ENCODE data around the gene COASY. TPM values are rescaled to one million over a fixed set of nuclear protein-coding genes. Genes with fewer than 3 reads are reported as not detected.

The COASY gene
- total RNA-seq, 1 experiment from 2014 or later = 131 TPM

DNA sequence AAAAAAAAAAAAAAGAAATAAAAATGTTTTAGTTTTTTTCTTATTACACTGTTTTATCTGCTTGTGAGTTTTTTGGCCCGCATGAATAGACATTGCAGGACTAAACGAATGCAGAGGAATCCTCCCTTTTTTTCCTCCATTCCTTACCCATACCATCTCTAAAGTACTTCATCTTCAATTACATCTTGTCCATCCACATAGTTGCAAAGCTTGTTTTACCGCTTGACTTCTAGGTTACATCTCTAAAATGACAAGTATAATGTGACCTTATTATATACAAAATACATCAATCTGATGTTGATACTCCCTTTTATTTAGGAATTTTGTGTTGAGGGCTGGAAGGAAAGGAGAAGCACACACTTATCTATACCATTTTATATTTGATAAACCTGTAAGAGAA is 34.4 kb downstream of the COASY start:
- no peaks in the 10 kb centered on the region for H3K4me1 Mint-ChIP-seq
- ChIA-PET POLR2A (interaction anchor here (0.6 to 1.2 kb wide), 2 partner anchors 13 to 252 kb away, joined by 3 read pairs; partner anchors contain the start of gene RETREG3), CTCF (interaction anchor here (1.0 kb wide), 1 partner anchor 13 kb away, joined by 3 read pairs; the partner anchor contains the start of genes RETREG3 and TUBG1)
- H3K27me3 Mint-ChIP-seq (ENCODE audit: low read depth) = no peaks in the 10 kb centered on the region
- no peaks in the 10 kb centered on the region for H3K9me3 Mint-ChIP-seq
- no peak for DNase-seq (ENCODE audit: low spot score)
- H3K4me3 Mint-ChIP-seq = no peak overlapping the region
- H3K36me3 Mint-ChIP-seq = peaks cover 6% of the 10 kb centered on the region; the same call in 1 of the 2 replicates
- H3K27ac Mint-ChIP-seq = no peak overlapping the region
- no peak for ATAC-seq
- TF ChIP-seq, protein P1, sequence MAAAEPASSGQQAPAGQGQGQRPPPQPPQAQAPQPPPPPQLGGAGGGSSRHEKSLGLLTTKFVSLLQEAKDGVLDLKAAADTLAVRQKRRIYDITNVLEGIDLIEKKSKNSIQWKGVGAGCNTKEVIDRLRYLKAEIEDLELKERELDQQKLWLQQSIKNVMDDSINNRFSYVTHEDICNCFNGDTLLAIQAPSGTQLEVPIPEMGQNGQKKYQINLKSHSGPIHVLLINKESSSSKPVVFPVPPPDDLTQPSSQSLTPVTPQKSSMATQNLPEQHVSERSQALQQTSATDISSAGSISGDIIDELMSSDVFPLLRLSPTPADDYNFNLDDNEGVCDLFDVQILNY (CRISPR knock-in tag; IDR thresholded peaks at IDR 0.05) = no peak
- TF ChIP-seq, protein P2, sequence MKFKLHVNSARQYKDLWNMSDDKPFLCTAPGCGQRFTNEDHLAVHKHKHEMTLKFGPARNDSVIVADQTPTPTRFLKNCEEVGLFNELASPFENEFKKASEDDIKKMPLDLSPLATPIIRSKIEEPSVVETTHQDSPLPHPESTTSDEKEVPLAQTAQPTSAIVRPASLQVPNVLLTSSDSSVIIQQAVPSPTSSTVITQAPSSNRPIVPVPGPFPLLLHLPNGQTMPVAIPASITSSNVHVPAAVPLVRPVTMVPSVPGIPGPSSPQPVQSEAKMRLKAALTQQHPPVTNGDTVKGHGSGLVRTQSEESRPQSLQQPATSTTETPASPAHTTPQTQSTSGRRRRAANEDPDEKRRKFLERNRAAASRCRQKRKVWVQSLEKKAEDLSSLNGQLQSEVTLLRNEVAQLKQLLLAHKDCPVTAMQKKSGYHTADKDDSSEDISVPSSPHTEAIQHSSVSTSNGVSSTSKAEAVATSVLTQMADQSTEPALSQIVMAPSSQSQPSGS (CRISPR knock-in tag; IDR thresholded peaks at IDR 0.05; ENCODE audit: borderline replicate concordance, low read depth) = no peak
- TF ChIP-seq, protein P3, sequence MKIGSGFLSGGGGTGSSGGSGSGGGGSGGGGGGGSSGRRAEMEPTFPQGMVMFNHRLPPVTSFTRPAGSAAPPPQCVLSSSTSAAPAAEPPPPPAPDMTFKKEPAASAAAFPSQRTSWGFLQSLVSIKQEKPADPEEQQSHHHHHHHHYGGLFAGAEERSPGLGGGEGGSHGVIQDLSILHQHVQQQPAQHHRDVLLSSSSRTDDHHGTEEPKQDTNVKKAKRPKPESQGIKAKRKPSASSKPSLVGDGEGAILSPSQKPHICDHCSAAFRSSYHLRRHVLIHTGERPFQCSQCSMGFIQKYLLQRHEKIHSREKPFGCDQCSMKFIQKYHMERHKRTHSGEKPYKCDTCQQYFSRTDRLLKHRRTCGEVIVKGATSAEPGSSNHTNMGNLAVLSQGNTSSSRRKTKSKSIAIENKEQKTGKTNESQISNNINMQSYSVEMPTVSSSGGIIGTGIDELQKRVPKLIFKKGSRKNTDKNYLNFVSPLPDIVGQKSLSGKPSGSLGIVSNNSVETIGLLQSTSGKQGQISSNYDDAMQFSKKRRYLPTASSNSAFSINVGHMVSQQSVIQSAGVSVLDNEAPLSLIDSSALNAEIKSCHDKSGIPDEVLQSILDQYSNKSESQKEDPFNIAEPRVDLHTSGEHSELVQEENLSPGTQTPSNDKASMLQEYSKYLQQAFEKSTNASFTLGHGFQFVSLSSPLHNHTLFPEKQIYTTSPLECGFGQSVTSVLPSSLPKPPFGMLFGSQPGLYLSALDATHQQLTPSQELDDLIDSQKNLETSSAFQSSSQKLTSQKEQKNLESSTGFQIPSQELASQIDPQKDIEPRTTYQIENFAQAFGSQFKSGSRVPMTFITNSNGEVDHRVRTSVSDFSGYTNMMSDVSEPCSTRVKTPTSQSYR (CRISPR knock-in tag; IDR thresholded peaks at IDR 0.05) = no peak
- TF ChIP-seq FOXJ3 (CRISPR knock-in tag; IDR thresholded peaks at IDR 0.05; ENCODE audit: borderline replicate concordance) (no peak), CREB1 (CRISPR knock-in tag; IDR thresholded peaks at IDR 0.05) (no peak), PRRX2 (CRISPR knock-in tag; IDR thresholded peaks at IDR 0.05) (no peak), SP1 (CRISPR knock-in tag; conservative IDR thresholded peaks at IDR 0.05) (no peak), MYBL2 (CRISPR knock-in tag; IDR thresholded peaks at IDR 0.05) (no peak), NFE2L1 (CRISPR knock-in tag; IDR thresholded peaks at IDR 0.05) (no peak), TEAD1 (CRISPR knock-in tag; IDR thresholded peaks at IDR 0.05) (no peak)
- TF ChIP-seq, protein P4, sequence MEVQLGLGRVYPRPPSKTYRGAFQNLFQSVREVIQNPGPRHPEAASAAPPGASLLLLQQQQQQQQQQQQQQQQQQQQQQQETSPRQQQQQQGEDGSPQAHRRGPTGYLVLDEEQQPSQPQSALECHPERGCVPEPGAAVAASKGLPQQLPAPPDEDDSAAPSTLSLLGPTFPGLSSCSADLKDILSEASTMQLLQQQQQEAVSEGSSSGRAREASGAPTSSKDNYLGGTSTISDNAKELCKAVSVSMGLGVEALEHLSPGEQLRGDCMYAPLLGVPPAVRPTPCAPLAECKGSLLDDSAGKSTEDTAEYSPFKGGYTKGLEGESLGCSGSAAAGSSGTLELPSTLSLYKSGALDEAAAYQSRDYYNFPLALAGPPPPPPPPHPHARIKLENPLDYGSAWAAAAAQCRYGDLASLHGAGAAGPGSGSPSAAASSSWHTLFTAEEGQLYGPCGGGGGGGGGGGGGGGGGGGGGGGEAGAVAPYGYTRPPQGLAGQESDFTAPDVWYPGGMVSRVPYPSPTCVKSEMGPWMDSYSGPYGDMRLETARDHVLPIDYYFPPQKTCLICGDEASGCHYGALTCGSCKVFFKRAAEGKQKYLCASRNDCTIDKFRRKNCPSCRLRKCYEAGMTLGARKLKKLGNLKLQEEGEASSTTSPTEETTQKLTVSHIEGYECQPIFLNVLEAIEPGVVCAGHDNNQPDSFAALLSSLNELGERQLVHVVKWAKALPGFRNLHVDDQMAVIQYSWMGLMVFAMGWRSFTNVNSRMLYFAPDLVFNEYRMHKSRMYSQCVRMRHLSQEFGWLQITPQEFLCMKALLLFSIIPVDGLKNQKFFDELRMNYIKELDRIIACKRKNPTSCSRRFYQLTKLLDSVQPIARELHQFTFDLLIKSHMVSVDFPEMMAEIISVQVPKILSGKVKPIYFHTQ (CRISPR knock-in tag; IDR thresholded peaks at IDR 0.05) = no peak
- TF ChIP-seq, protein P5, sequence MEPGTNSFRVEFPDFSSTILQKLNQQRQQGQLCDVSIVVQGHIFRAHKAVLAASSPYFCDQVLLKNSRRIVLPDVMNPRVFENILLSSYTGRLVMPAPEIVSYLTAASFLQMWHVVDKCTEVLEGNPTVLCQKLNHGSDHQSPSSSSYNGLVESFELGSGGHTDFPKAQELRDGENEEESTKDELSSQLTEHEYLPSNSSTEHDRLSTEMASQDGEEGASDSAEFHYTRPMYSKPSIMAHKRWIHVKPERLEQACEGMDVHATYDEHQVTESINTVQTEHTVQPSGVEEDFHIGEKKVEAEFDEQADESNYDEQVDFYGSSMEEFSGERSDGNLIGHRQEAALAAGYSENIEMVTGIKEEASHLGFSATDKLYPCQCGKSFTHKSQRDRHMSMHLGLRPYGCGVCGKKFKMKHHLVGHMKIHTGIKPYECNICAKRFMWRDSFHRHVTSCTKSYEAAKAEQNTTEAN (CRISPR knock-in tag; IDR thresholded peaks at IDR 0.05) = no peak
- TF ChIP-seq, protein P6, sequence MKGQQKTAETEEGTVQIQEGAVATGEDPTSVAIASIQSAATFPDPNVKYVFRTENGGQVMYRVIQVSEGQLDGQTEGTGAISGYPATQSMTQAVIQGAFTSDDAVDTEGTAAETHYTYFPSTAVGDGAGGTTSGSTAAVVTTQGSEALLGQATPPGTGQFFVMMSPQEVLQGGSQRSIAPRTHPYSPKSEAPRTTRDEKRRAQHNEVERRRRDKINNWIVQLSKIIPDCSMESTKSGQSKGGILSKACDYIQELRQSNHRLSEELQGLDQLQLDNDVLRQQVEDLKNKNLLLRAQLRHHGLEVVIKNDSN (CRISPR knock-in tag; IDR thresholded peaks at IDR 0.05) = no peak
- TF ChIP-seq, protein P7, sequence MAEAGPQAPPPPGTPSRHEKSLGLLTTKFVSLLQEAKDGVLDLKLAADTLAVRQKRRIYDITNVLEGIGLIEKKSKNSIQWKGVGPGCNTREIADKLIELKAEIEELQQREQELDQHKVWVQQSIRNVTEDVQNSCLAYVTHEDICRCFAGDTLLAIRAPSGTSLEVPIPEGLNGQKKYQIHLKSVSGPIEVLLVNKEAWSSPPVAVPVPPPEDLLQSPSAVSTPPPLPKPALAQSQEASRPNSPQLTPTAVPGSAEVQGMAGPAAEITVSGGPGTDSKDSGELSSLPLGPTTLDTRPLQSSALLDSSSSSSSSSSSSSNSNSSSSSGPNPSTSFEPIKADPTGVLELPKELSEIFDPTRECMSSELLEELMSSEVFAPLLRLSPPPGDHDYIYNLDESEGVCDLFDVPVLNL (CRISPR knock-in tag; IDR thresholded peaks at IDR 0.05; ENCODE audit: borderline replicate concordance, low read depth) = no peak

Measured in WTC11 (cell line).